ENCODE data around the gene LMF1. TPM values are rescaled to one million over a fixed set of nuclear protein-coding genes. Genes with fewer than 3 reads are reported as not detected.

LMF1 gene
- total and polyA plus RNA-seq, 2 of the 13 experiments (the other 11 are each of a cell fraction or from before 2014, with no cell fraction given), result 6.8 to 8.5 TPM

DNA sequence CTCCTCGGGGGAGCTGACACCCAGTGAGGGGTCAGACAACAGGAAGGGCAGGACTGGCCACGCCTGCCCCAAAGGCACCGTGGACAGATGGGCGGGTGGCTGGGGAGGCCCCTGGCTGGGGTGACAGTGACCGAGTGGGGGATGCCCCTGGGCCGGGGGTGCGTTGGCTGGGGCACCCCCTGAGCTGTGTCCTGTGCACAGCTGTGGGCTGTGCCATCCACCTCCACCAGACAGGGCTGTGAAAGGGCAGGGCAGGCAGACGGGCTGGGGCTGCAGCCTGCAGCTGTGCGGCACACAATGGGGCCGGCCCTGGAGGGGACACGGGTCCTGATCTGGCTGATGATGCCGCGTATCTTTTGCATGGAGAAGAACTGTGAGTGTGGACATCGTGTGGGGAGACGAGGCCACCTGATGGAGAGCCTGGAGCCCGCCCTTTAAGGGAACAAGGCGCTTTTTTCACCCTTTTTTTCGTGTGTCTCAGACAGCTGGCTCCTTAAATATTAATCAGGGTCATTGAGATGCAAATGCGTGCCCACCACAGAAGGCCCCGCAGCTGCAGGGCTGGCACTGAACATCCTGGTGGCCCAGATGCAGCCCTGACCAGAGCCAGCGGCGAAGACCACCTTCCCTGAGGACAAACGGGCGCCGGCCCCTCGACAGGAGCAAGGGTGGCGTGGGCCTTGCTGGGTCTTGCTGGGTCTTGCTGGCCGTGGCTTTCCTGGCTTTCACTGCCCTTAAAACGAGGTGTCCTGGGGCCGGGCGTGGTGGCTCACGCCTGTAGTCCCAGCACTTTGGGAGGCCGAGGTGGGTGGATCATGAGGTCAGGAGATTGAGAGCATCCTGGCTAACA is 127.8 kb downstream of the LMF1 start:
- WGBS (ENCODE audit: low lambda C conversion rate), result 32% methylated on average over 11 of the region's 33 CpGs
- H3K9me3 ChIP-seq (ENCODE audit: low read length), result no peaks in the 10 kb centered on the region
- no peak for FAIRE-seq
- H3K9ac ChIP-seq (ENCODE audit: insufficient read depth, low read depth, low read length), result no peak overlapping the region
- H4K20me1 ChIP-seq (ENCODE audit: insufficient read depth, low read length), result no peaks in the 10 kb centered on the region
- H3K4me1 ChIP-seq (ENCODE audit: insufficient read depth, low read length), result no peaks in the 10 kb centered on the region
- H3K27me3 ChIP-seq (ENCODE audit: control insufficient read depth in 1 of 2, insufficient read depth in 2 of 2, low read length in 2 of 2), result peaks cover 12 to 55% of the 10 kb centered on the region in 2 experiments
- H3K27ac ChIP-seq (ENCODE audit: extremely low read length, insufficient read depth, low read length), result no peak overlapping the region
- ChIA-PET POLR2A (no interaction called here), CTCF (ENCODE audit: low intra/inter-chr PET ratio, low total read pairs) (no interaction called here)
- intact Hi-C loops (cut with micrococcal nuclease; ENCODE audit: unreplicated experiment) (no loop called here), in situ Hi-C loops (cut with HindIII; ENCODE audit: extremely low pct_ligation_motif_present, low pct_unique_long_range_greater_than_20kb) (no loop called here)
- BruUV-seq (replicated peaks), result no TSS peak
- DNase-seq (ENCODE audit: low spot score), result no peak
- H3K4me2 ChIP-seq (ENCODE audit: low read depth, low read length), result no peak overlapping the region
- no peak overlapping the region for H2AFZ ChIP-seq (ENCODE audit: low read length)
- ATAC-seq, result no peak
- H3K4me3 ChIP-seq (replicated peaks in 1 of 3; ENCODE audit: insufficient read depth in 1 of 3, low read depth in 2 of 3, low read length in 3 of 3), result no peak overlapping the region
- no peaks in the 10 kb centered on the region for H3K79me2 ChIP-seq (ENCODE audit: insufficient read depth, low read length)
- H3K36me3 ChIP-seq (replicated peaks in 1 of 2; ENCODE audit: control insufficient read depth in 1 of 2, insufficient read depth in 2 of 2, low read length in 2 of 2), result no peaks in the 10 kb centered on the region
- TF ChIP-seq PITX1 (CRISPR knock-in tag; IDR thresholded peaks at IDR 0.05), result no peak
- no peak for TF ChIP-seq ZNF816 (CRISPR knock-in tag; IDR thresholded peaks at IDR 0.05; ENCODE audit: borderline replicate concordance)
- no peak for TF ChIP-seq REXO4 (CRISPR knock-in tag; IDR thresholded peaks at IDR 0.05; ENCODE audit: borderline replicate concordance)
- no peak for TF ChIP-seq BCL6 (CRISPR knock-in tag; IDR thresholded peaks at IDR 0.05)
- TF ChIP-seq, protein P1, sequence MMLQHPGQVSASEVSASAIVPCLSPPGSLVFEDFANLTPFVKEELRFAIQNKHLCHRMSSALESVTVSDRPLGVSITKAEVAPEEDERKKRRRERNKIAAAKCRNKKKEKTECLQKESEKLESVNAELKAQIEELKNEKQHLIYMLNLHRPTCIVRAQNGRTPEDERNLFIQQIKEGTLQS (CRISPR knock-in tag; IDR thresholded peaks at IDR 0.05), result no peak
- TF ChIP-seq TCF7 (IDR thresholded peaks at IDR 0.05; ENCODE audit: low read depth), result no peak
- TF ChIP-seq KDM5A (IDR thresholded peaks at IDR 0.05; ENCODE audit: borderline replicate concordance, low read length), result no peak
- TF ChIP-seq MXI1 (IDR thresholded peaks at IDR 0.05; ENCODE audit: borderline replicate concordance, low read depth, low read length), result no peak
- TF ChIP-seq BORCS8-MEF2B (CRISPR knock-in tag; IDR thresholded peaks at IDR 0.05), result no peak
- TF ChIP-seq SALL1 (CRISPR knock-in tag; IDR thresholded peaks at IDR 0.05), result no peak
- no peak for TF ChIP-seq JARID2 (CRISPR knock-in tag; IDR thresholded peaks at IDR 0.05; ENCODE audit: insufficient replicate concordance)
- TF ChIP-seq, protein P2, sequence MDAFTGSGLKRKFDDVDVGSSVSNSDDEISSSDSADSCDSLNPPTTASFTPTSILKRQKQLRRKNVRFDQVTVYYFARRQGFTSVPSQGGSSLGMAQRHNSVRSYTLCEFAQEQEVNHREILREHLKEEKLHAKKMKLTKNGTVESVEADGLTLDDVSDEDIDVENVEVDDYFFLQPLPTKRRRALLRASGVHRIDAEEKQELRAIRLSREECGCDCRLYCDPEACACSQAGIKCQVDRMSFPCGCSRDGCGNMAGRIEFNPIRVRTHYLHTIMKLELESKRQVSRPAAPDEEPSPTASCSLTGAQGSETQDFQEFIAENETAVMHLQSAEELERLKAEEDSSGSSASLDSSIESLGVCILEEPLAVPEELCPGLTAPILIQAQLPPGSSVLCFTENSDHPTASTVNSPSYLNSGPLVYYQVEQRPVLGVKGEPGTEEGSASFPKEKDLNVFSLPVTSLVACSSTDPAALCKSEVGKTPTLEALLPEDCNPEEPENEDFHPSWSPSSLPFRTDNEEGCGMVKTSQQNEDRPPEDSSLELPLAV (CRISPR knock-in tag; conservative IDR thresholded peaks at IDR 0.05; ENCODE audit: low read depth), result no peak
- TF ChIP-seq HNF1B (CRISPR knock-in tag; IDR thresholded peaks at IDR 0.05), result no peak
- TF ChIP-seq CAMTA2 (CRISPR knock-in tag; IDR thresholded peaks at IDR 0.05; ENCODE audit: borderline replicate concordance), result no peak
- no peak for TF ChIP-seq ZSCAN30 (CRISPR knock-in tag; IDR thresholded peaks at IDR 0.05)

Measured in HepG2 (cell line).